Measurements from ENCODE around the gene S100A10.

GRCh38 chr1:151966061-151966460 is 27.6 kb downstream of the S100A10 start:
- TF ChIP-seq JUN (CRISPR knock-in tag; IDR thresholded peaks at IDR 0.05) (no peak), NFYB (CRISPR knock-in tag; conservative IDR thresholded peaks at IDR 0.05; ENCODE audit: low read depth) (no peak), CTCF (IDR thresholded peaks at IDR 0.05) (no peak), ELF4 (CRISPR knock-in tag; IDR thresholded peaks at IDR 0.05; ENCODE audit: low read depth) (no peak), NR2C2 (CRISPR knock-in tag; IDR thresholded peaks at IDR 0.05) (no peak), RELA (CRISPR knock-in tag; IDR thresholded peaks at IDR 0.05; ENCODE audit: borderline replicate concordance) (no peak), CDX4 (CRISPR knock-in tag; IDR thresholded peaks at IDR 0.05; ENCODE audit: borderline replicate concordance) (no peak), SMAD3 (CRISPR knock-in tag; IDR thresholded peaks at IDR 0.05; ENCODE audit: borderline replicate concordance) (no peak)

Measured in WTC11 (cell line).